GM18858 (cell line): ENCODE data around the gene JAZF1.
"Not testable (repeated sequence)": the region's sequence is repeated elsewhere in the genome, so short reads cannot be mapped to it uniquely, and the experiment has no call there.

Experiments
- ATAC-seq: cut with Tn5 transposase; IDR thresholded peaks from one replicate; pipeline ENCODE4 v1.9.1; 2021; ENCODE audit not compliant: unreplicated experiment

The JAZF1 gene

DNA sequence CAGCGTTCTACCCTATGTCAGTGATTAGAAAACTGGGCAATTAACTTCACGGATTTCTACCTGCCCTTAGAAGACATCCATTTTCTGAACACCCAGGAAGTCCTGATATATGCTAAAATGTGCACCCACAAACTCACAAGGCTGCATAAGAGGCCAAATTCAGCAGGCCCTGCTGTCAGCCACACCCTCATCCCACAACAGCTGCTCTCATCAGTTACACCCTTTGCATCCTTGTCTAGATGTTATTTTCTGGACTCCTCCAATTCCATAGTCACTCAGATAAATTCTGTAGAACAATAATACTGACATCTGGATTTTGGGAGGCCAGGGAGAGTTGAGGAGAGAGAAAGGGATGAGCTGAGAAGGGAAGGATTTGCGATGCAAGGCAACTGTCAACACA, 231.7 kb downstream of the JAZF1 start:
- no peak for ATAC-seq

- no peak for ATAC-seq
Measured at GRCh38 chr7:27947586-27948278, 232.9 kb downstream of the JAZF1 start.

- ATAC-seq: no peak
Measured at GRCh38 chr7:27946351-27946750, 234.2 kb downstream of the JAZF1 start.

DNA sequence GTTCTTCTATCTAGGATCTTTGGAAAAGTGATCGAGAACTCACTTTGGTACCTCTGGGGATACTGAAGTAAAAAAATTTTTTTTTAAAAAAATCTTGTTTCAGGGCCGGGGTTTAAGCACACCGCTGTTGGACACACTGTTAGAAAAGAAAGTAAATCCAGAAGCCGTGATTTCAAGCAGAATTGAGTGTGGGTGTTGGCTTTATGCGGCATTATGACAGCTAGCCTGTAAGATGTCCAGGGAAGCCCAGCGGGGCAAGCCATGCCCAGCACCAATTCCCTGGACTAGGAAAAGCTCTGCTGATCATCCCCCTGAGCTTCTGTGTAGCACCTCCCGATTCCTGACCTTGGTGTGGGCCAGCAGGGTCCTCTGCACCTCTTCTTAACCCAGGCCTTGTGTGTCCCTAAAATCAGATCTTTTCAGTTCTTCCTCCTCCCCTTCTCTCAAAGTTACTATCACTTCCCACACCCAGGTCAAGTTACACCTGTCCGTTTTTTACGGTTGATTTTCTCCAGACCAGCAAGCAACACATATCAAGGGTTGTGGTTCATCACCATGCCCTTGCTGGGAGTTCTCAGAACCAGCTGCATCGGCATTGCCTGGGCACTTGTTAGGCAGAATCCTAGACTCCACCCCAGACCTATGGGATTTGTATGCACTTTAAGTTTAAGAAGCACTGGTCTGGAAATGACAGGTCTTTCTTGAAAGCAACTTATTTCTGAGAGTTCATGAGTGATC, 235.4 kb downstream of the JAZF1 start:
- ATAC-seq: no peak

- ATAC-seq: no peak
Measured at GRCh38 chr7:27944643-27945042, 236.0 kb downstream of the JAZF1 start.

DNA sequence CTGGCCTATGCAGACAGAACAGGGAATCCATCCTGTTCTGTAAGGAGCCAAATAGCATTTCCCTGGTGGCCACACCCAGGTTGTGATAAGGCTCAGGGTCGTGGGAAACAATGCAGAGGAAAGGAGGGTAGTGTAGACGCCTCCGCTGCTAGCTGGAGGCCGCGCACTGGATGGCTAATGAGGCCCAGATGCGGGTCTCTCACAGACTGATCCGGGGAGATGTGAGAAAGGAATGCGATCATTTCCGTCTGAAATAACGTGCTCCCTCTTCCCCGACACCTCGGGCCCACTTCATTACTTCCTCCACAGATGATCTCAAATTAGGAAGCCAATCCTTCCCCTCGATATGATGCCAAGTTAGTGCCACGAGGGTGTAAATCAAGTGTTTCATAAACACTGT, 237.4 kb downstream of the JAZF1 start:
- ATAC-seq: no peak

DNA sequence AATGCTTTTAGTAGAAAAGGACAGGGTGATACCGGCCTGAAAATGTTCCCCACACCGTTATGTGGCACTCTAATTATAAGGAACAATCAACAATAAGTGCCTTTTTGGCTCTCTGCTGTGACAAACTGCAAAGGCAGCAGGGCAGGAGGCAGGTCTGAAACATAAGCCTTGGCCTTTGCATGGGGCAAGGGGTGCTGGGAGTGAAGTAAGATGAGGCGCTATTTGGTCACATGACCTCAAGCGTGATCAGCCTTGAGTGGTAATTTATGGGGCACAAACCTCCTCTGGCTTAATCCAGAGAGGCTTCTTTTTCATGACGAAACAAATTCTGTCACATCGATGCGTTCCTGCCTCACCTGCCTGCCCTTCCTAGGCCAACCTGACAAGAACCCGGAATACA, 237.9 kb downstream of the JAZF1 start:
- ATAC-seq: no peak

DNA sequence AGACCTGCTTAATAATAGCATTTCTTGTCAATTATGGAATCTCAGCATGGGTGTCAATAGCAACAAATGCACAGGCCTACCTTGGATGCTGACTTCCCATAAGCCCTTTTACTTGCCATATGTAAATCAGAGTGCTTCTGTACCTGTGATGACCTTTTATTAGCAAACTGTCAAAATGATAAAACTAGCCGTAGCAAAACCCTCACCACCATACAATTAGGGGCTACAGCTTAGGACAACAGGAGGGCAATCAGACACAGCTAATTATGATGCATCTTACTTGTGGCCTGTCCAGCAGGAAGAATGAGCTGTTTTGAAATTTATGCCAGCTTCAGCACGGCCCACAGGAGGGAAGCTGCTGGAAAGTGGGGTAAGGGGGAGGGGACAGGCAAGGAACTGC, 239.1 kb downstream of the JAZF1 start:
- no peak for ATAC-seq

GRCh38 chr7:27940341-27940740, 240.3 kb downstream of the JAZF1 start:
- no peak for ATAC-seq

GRCh38 chr7:27939893-27940292, 240.7 kb downstream of the JAZF1 start:
- no peak for ATAC-seq

- ATAC-seq: no peak
Measured at GRCh38 chr7:27936768-27937102, 243.9 kb downstream of the JAZF1 start.

DNA sequence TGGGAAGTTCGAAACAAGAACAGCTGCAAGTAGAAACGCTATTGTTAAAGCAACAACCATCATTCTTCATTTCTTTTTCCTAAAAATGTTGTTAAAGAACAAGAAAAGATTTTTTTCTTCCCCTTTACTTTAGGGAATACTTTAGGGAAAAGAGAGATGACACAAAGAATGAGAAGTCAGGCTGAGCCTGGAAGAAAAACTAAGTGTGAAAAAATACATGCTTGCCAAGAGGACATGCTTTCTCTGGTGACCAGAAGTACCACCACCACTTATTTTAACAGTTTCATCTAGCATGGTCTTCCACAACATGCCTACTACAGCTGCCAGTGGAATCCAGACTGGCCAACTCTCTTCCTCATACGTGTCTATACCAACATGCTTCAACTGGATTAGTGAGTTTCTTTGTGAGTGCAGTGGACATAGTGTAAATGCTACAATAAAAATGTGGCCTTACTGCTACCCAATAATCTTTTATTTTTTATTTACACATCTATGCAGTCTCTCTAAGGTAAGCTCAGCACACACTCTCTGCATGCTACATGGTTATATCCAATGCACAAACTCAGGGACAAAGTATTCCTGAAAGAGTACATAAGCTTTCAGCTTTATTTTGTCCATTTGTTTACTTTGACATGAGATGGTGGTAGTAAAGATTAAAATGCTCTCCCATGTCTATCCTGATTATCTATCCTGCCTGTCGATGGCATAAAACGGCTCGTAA, 244.4 kb downstream of the JAZF1 start:
- no peak for ATAC-seq

DNA sequence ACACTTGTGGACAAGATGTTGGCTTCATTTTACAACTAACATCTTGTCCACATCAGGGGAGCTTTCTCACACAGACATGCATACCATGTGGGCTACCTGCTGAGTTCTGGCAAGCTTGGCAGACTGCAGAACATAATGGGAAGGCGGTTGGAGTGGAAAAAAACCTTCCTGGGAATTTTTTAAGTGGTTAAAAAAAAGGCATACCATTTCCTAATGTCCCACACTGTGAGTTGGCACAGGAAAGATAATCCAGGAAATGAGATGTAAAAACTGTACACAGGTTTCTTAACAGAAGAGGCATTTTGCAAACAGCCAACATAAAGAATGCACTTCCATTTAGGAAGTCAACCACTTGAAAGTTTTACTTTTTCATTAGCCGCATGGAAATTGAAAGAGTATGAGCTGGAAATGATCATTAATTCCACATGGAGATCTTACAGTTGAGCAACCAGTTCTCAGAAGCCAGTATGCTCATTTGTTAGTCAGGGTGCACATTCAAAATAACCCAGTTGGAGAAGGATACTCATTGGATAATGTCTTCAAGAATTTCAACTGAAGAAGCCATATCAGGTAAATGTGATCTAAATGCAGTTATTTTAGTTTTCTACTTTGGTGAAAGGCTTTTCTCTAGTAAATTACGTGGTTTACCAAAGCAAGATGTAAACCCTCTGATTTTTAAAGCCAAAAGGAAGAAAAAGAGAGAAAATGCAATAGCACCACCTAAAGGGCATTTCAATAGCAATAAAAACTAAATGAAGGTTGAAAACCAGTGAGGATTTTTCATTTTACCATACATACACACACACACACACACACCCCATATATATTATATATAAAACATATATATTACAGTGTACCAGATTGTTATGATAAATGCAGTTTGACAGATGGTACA, 246.7 kb downstream of the JAZF1 start:
- no peak for ATAC-seq

DNA sequence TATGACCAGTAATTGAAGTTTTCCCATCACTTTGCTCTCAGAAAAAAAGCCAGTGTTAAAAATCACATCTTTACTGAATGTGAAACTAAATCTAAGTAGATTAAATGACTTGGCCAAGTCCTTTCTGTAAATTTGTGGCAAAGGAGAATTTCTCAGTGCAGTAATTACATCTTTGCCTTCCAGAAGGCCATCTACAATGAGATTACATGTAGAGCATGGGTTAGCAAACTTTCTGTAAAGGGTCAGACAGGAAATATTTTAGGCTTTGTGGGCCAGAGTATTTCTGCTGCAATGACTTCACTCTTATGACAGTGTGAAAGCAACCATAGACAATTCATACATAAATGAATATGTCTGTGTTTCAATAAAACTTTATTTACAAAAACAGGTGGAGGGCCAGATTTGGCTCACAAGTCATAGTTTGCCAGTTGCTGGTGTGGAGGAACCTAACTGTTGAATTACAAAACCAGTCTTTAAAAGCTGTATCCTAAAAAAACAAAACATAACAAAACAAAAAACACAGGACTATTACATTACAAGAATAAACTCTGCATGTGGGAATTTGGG, 249.6 kb downstream of the JAZF1 start:
- ATAC-seq: no peak

- no peak for ATAC-seq
Measured at GRCh38 chr7:27929127-27929526, 251.5 kb downstream of the JAZF1 start.

DNA sequence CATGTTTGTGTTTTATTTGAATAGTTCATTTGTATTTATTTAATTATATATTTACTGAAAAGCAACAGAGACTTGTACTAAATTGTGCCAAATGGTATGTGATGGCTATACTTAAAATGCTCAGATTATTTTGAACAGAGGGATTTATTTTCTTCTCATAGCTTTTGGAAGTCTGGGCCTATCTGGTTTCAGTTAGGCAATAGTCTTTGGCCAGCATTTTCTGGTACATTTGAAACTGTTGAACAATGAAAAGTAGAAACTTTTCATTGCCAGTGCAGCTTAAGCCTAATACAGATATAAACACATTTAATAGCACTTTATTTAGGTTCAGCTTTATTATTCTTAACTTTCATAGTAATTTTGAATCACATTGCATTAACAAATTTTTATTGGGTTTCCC, 252.6 kb downstream of the JAZF1 start:
- no peak for ATAC-seq

DNA sequence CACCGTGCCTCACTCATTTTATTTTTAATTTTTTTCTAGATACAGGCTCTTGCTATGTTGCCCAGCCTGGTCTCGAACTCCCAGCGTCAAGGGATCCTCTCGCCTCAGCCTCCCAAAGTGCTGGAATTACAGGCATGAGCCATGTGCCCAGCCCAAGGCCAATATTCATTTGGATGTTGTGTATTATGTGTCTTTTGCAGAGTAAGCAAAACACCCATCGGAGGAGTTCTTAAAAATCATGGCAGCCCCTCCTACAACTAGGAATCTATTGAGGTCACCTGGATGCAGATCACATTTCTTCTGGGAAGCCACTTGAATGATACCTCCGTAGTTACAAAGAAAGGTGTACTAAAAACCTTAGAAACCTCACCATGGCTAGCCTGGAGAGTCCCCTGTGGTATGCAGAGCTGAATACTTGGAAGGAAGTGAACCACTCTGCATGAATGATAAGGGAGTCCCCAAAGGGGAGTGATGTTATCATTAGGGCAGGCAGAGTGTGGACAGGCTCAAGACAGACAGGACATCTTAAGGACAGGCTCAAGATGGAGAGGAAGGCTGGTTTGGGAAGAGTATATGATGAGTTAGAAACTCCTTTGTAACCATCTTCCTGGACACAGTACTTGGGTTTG, 254.9 kb downstream of the JAZF1 start:
- ATAC-seq: no peak

- ATAC-seq: no peak
Measured at GRCh38 chr7:27923642-27923980, 257.0 kb downstream of the JAZF1 start.

GRCh38 chr7:27922907-27923641, 257.5 kb downstream of the JAZF1 start:
- peak; percentile 49 for ATAC-seq

- not testable (repeated sequence) for ATAC-seq
Measured at GRCh38 chr7:27922389-27922788, 258.2 kb downstream of the JAZF1 start.
